Natural killer cell treated with Interleukin-12 subunit alpha and Interleukin-12 subunit beta and Interleukin-15 and Interleukin-18, amount 100 ng/mL, for 72 hours (primary cell): ENCODE measurements around the gene NTN5. TPM values are rescaled to one million over a fixed set of nuclear protein-coding genes. Genes with fewer than 3 reads are reported as not detected.

Experiments used
- ATAC-seq, 2 donors: fragments of 150-1000 bp; cut with Tn5 transposase in 1 of 2; sonication (Bioruptor Pico), chemical (Tn5 transposase) in 1 of 2; 2 replicates each; pipeline ENCODE4 v1.10.0; 2021
- DNase-seq: peaks from one replicate; pipeline ENCODE4 v3.0.0; 2022; ENCODE audit warnings: low spot score
- H3K27ac Mint-ChIP-seq, 2 donors: 1 replicate in 1 of 2; 2 replicates in 1 of 2; pipeline ENCODE4 v1.8.0; 2022; ENCODE audit warnings: mixed read lengths in 2 of 2, mild to moderate bottlenecking in 1 of 2, moderate library complexity in 1 of 2
- H3K27me3 Mint-ChIP-seq, 2 donors: 1 replicate in 1 of 2; 2 replicates in 1 of 2; pipeline ENCODE4 v1.8.0; 2022; ENCODE audit warnings: mixed read lengths in 2 of 2
- H3K36me3 Mint-ChIP-seq: one replicate; pipeline ENCODE4 v1.8.0; 2022; ENCODE audit warnings: mixed read lengths
- H3K4me1 Mint-ChIP-seq, 2 donors: 1 replicate in 1 of 2; 2 replicates in 1 of 2; pipeline ENCODE4 v1.8.0; 2022; ENCODE audit warnings: low read depth in 2 of 2, mixed read lengths in 2 of 2, mild to moderate bottlenecking in 1 of 2
- H3K4me3 Mint-ChIP-seq: one replicate; pipeline ENCODE4 v1.8.0; 2022; ENCODE audit warnings: mixed read lengths
- H3K9me3 Mint-ChIP-seq: 2 replicates; pipeline ENCODE4 v1.8.0; 2022; ENCODE audit warnings: mixed read lengths
- total RNA-seq, 2 donors: library from RNA; stranded (reverse); gene quantifications; one replicate each; pipeline ENCODE4 v1.2.3, GENCODE V29; 2022

The NTN5 gene
- total RNA-seq, 2 donors from 2014 or later, result 0.21 to 0.28 TPM

DNA sequence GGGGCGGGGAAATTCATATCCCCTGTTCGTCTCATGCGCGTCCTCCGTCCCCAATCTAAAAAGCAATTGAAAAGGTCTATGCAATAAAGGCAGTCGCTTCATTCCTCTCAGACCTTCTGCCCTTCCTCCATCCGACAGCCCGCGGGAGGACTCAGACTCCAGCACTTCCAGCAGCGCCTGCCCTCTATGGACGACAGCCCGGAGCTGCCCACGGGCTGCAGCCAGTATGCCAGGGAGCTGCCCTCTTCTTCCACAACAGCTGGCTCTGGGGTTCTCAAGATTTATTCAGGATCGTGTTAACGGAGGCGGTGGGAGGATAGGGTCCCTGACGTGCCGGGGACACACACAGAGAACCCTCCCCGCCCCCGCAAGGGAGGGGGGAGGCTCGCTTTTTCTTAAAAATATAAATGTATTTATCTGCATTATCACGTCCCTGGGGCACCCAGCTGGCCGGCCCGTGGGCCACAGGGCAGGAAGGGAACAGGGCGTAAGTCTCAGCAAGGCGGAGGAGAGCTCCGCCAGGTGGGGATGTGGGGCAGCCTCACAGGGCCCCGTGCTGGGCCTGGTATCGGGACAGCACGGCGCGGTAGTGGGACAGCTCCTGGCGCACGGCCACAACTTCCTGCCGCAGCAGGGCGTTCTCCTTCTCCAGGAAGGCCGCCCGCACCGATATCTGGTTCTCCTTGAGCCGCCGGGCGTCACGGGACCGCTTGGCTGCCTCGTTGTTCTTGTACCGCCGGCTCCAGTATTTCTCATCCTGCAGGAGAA is 42.3 kb downstream of the NTN5 start:
- Mint-ChIP-seq H3K9me3 (no peaks in the 10 kb centered on the region), H3K4me3 (no peak overlapping the region), H3K27ac (no peak overlapping the region), H3K36me3 (no peaks in the 10 kb centered on the region), H3K4me1 (peaks cover 15 to 30% of the 10 kb centered on the region in 2 donors), H3K27me3 (no peaks in the 10 kb centered on the region)
- DNase-seq (no peak), ATAC-seq (no peak)

DNA sequence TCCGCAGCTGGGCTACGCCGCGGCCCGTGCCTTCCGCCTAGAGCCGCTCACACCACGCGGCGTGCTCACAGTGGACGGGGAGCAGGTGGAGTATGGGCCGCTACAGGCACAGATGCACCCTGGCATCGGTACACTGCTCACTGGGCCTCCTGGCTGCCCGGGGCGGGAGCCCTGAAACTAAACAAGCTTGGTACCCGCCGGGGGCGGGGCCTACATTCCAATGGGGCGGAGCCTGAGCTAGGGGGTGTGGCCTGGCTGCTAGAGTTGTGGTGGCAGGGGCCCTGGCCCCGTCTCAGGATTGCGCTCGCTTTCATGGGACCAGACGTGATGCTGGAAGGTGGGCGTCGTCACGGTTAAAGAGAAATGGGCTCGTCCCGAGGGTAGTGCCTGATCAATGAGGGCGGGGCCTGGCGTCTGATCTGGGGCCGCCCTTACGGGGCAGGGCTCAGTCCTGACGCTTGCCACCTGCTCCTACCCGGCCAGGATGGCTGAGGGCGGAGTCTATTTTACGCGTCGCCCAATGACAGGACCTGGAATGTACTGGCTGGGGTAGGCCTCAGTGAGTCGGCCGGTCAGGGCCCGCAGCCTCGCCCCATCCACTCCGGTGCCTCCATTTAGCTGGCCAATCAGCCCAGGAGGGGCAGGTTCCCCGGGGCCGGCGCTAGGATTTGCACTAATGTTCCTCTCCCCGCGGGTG is 43.1 kb downstream of the NTN5 start:
- Mint-ChIP-seq H3K36me3 (no peaks in the 10 kb centered on the region), H3K4me3 (no peak overlapping the region), H3K27ac (no peak overlapping the region), H3K27me3 (no peaks in the 10 kb centered on the region), H3K9me3 (no peaks in the 10 kb centered on the region), H3K4me1 (peaks cover 17 to 32% of the 10 kb centered on the region in 2 donors)
- ATAC-seq (no peak), DNase-seq (no peak)

DNA sequence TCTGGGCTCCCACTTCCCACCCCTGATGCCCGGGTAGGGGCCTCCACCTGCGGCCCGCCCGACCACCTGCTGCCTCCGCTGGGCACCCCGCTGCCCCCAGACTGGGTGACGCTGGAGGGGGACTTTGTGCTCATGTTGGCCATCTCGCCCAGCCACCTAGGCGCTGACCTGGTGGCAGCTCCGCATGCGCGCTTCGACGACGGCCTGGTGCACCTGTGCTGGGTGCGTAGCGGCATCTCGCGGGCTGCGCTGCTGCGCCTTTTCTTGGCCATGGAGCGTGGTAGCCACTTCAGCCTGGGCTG is 43.6 kb downstream of the NTN5 start:
- Mint-ChIP-seq H3K27ac (no peak overlapping the region), H3K4me3 (no peak overlapping the region), H3K36me3 (no peaks in the 10 kb centered on the region), H3K27me3 (no peaks in the 10 kb centered on the region), H3K9me3 (no peaks in the 10 kb centered on the region), H3K4me1 (peaks cover 12 to 31% of the 10 kb centered on the region in 2 donors)
- DNase-seq, result no peak
- no peak for ATAC-seq

DNA sequence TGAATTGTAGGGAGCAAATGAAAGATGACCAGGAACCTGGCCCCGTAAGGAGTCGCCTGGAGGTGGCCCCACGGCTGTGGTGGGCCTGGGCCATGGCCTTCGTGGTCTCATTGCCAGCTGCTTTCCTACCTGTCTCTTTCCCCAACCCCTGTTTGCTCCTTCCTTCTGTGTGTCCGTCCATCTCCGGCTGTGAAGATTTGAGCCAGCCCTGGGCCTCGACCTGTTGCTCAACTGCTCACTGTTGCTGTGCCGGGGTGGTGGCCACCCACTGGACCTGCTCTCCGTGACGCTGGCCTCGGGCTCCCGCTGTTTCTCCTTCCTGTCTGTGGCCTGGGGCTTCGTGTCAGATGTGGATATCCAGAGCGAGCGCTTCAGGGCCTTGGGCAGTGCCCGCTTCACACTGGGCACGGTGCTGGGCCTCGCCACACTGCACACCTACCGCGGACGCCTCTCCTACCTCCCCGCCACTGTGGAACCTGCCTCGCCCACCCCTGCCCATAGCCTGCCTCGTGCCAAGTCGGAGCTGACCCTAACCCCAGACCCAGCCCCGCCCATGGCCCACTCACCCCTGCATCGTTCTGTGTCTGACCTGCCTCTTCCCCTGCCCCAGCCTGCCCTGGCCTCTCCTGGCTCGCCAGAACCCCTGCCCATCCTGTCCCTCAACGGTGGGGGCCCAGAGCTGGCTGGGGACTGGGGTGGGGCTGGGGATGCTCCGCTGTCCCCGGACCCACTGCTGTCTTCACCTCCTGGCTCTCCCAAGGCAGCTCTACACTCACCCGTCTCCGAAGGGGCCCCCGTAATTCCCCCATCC is 44.1 kb downstream of the NTN5 start:
- H3K4me1 Mint-ChIP-seq, result peaks cover 13 to 33% of the 10 kb centered on the region in 2 donors
- no peak overlapping the region for H3K4me3 Mint-ChIP-seq
- H3K9me3 Mint-ChIP-seq, result peaks cover 3% of the 10 kb centered on the region
- ATAC-seq (no peak), DNase-seq (no peak)
- no peaks in the 10 kb centered on the region for H3K27me3 Mint-ChIP-seq
- H3K36me3 Mint-ChIP-seq, result peaks cover 4% of the 10 kb centered on the region
- no peak overlapping the region for H3K27ac Mint-ChIP-seq

DNA sequence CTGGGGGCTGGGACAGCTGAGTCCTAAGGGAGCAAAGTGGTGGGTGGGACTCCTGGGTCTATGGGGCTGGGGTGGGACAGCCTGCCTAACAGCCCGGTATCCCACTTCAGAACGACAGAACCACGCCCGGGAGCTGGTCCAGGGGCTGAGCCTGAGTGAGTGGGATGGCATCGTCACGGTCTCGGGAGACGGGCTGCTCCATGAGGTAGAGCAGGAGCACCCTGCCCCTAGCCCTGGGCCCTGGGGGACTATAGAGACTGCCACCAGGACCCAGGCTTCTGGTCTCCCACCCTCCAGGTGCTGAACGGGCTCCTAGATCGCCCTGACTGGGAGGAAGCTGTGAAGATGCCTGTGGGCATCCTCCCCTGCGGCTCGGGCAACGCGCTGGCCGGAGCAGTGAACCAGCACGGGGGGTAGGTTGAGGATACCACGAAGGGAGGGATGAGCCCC is 44.9 kb downstream of the NTN5 start:
- H3K9me3 Mint-ChIP-seq, result peaks cover 3% of the 10 kb centered on the region
- H3K4me3 Mint-ChIP-seq, result no peak overlapping the region
- H3K27me3 Mint-ChIP-seq, result no peaks in the 10 kb centered on the region
- peaks cover 18 to 36% of the 10 kb centered on the region in 2 donors for H3K4me1 Mint-ChIP-seq
- ATAC-seq, result no peak
- H3K36me3 Mint-ChIP-seq, result peaks cover 7% of the 10 kb centered on the region
- H3K27ac Mint-ChIP-seq, result no peak overlapping the region
- DNase-seq, result no peak

DNA sequence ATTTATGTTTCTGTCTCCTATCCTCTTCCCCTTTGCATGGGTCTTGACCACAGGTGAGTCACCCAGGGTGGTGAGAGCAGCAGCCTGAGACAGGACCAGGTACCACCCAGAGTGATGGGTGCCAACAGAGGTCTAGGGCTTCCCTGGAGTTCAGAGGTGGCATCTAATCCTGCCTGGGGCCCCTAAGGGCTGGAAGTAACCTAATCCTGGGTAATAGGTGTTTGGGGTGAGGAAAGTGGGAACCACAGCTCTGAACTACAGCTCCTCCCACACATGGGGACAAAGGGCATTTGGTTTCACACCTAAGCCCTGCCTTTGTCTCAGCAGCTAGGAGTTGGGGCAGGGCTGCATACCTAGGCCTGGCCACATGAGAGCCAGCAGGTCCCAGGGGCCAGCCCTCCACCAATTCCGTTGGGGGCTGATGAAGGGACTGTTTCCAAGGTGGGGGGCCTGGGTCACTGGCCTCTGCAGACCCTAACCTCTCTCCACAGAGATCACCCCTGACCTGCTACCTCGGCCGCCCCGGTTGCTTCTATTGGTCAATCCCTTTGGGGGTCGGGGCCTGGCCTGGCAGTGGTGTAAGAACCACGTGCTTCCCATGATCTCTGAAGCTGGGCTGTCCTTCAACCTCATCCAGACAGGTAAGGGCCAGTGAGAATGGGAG is 45.5 kb downstream of the NTN5 start:
- Mint-ChIP-seq H3K36me3 (peaks cover 7% of the 10 kb centered on the region), H3K4me3 (no peak overlapping the region), H3K9me3 (peaks cover 3% of the 10 kb centered on the region), H3K4me1 (peaks cover 18 to 36% of the 10 kb centered on the region in 2 donors), H3K27me3 (no peaks in the 10 kb centered on the region), H3K27ac (peak overlapping the region in 1 of 2 donors; percentile 31)
- no peak for DNase-seq
- no peak for ATAC-seq

DNA sequence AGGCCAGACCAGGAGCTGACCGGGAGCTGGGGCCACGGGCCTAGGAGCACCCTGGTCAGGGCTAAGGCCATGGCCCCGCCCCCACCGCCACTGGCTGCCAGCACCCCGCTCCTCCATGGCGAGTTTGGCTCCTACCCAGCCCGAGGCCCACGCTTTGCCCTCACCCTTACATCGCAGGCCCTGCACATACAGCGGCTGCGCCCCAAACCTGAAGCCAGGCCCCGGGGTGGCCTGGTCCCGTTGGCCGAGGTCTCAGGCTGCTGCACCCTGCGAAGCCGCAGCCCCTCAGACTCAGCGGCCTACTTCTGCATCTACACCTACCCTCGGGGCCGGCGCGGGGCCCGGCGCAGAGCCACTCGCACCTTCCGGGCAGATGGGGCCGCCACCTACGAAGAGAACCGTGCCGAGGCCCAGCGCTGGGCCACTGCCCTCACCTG is 46.9 kb downstream of the NTN5 start:
- Mint-ChIP-seq H3K9me3 (peaks cover 3% of the 10 kb centered on the region), H3K4me3 (no peak overlapping the region), H3K36me3 (peaks cover 7% of the 10 kb centered on the region), H3K27ac (no peak overlapping the region), H3K4me1 (peaks cover 24 to 40% of the 10 kb centered on the region in 2 donors), H3K27me3 (no peaks in the 10 kb centered on the region)
- no peak for ATAC-seq
- no peak for DNase-seq

DNA sequence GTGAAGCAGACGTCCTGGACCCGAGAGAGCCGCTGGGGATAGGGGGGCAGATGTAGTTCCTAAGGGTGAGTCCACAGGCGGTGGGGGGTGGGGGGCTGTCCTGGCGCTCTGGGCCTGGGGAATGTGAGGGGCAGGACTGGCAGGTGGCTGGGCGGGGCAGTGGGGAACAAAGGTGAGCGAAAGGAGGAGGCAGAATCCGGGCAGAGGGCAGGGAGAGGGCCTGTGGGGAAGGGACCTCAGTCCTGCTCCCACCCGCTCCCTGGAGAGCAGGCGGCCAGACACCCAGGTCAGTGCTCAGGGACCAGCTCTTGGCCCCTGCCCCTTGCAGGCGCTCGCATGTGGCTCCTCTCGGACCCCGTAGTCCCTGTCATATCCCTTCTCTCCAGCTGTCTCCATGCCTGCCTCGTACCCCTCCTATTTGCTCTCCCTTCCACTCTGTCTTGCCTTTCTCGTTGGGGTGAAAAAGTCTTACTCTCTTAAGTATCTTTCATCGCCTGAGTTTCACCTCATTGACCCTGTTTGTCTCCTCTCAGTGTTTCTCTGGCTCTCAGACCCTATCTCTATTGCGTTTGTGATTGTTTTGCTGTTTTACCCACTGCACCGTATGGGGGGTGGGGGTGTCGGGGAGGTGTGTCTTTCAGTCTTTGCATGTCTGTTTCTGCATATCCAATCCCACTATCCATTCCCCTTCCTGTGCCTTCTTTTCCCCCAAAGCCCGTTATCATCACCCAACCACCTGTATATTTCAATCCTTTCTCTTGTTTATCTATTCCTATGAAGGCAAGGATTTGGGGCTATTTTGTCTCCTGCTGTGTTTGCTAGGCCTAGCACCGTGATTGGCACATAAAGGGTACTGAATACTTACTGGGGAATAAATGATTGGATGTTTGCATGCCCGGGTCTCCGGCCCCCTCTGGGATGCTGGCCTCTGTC is 47.8 kb downstream of the NTN5 start:
- Mint-ChIP-seq H3K36me3 (peaks cover 7% of the 10 kb centered on the region), H3K4me3 (peak overlapping the region; percentile 89), H3K4me1 (peaks cover 28 to 43% of the 10 kb centered on the region in 2 donors), H3K9me3 (peaks cover 3% of the 10 kb centered on the region), H3K27ac (peak overlapping the region; percentile 53 to 97), H3K27me3 (no peaks in the 10 kb centered on the region)
- DNase-seq, result no peak
- ATAC-seq, result no peak

DNA sequence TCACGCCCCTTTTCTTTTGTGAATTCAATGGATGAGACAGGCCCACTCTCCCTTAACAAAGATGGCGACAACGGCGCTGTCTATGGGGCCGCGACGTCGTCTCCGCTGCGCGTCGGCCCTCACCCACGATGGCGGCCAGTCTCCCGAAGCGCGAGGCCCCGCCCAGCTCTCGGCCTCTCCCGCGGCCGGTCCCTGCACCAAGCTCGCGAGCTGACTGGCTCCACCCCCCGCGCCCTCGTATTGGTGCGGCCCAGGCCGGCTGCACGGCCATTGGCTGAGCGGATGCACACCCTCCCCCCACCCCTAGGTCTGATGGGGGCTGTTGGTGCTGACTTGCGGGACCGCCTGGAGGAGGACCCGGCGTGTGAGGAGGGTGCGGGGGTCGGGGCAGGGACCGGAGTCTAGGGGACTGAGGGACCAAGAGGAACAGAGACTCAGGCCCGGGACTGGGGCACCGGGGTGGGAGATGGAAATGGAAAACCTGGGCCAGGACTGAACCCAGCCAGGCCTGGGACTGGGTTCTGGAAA is 48.7 kb downstream of the NTN5 start:
- Mint-ChIP-seq H3K27ac (peak overlapping the region; percentile 79 to 97), H3K36me3 (peaks cover 7% of the 10 kb centered on the region)
- peak; percentile 88 for ATAC-seq

DNA sequence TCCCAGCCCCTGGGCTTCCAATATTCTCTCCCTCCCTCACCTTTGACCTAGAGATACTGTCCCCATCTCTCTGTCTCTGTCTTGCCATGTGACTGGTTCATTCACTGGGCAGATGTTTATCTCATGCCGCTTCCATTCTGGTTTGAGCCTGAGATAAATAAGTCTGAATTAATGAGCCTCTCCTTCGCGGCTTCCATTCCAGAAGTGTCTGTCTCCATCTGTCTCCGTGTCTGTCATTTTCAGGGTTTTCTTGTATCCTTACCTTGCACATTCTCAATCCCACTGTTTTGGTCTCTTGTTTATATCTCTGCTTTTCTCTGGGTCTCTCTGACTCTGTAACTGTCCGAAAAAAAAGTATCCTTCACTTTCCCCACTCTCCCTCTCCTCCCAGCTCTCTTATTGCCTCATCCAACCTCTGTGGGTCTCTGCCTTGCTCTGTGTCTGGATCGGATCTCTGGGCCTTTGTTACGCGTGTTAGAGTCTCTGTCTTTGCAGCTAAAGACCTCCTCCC is 49.2 kb downstream of the NTN5 start:
- Mint-ChIP-seq H3K4me3 (peak overlapping the region; percentile 89), H3K4me1 (peaks cover 40 to 50% of the 10 kb centered on the region in 2 donors), H3K9me3 (peaks cover 3% of the 10 kb centered on the region), H3K27me3 (no peaks in the 10 kb centered on the region), H3K27ac (peak overlapping the region; percentile 79 to 97), H3K36me3 (peaks cover 11% of the 10 kb centered on the region)
- no peak for ATAC-seq
- no peak for DNase-seq

More for the DNA sequence above, 48.7 kb downstream of the NTN5 start:
- Mint-ChIP-seq H3K27me3 (no peaks in the 10 kb centered on the region), H3K9me3 (peaks cover 3% of the 10 kb centered on the region), H3K4me1 (peaks cover 37 to 50% of the 10 kb centered on the region in 2 donors), H3K4me3 (peak overlapping the region; percentile 89)
- DNase-seq, result peak; percentile 99

DNA sequence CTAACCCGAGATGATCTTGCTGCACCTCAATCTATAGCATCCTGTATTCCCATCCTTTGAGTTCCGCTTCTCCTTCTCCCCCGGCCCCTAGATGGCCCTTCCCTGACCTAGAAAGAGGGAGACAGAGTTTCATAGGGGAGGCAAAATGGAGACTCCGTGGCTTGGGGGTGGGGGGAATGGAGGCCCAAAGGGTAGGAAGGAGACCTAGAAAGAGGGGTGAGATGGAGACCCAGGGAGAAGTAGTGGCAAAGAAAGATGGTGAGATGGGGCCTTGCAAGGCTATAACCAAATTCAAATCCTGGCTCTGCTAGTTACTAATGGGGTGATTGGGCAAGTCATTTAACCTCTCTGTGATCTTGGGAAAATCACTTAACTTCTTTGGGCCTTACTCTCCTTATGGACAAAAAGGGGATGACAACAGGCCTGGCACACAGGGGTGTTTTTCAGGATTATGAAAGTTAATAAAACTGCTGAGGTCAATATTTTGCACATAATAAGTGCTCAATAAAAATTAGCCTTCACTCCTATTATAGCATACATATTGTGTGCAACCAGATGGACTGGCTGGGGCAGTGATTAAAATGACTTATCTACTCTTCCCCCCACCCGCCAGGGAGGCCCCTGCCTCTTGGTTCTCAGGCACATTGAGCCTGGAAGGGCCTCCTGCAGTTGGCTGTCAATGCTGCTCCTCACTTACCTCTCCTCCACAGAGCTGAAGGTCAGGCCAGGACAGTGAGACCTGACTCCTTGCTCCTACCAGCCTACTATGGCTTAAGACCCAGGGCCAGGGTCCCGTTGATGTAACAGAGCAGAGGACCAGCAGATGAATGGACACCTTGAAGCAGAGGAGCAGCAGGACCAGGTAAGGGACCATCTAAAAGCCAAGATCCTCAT is 52.9 kb downstream of the NTN5 start:
- Mint-ChIP-seq H3K4me1 (peaks cover 52% of the 10 kb centered on the region in 2 donors), H3K27ac (peak overlapping the region; percentile 97 to 99), H3K36me3 (peaks cover 19% of the 10 kb centered on the region), H3K27me3 (no peaks in the 10 kb centered on the region), H3K9me3 (peaks cover 3% of the 10 kb centered on the region), H3K4me3 (peak overlapping the region; percentile 96)
- ATAC-seq (no peak), DNase-seq (no peak)
